Stimulated activated CD4-positive, alpha-beta T cell treated with anti-CD3 and anti-CD28 coated beads, TNF-alpha, amount 100 ng/mL, for 24 hours (primary cell): Measurements from ENCODE around the gene DUSP23.

Source experiments
- DNase-seq, 3 experiments: peaks; one replicate each; pipeline ENCODE4 v3.0.0-alpha.2; 2020; ENCODE audit warnings: low read depth in 3 of 3

The DUSP23 gene

GRCh38 chr1:159828176-159828575 is 47.4 kb downstream of the DUSP23 start:
- DNase-seq = no peak

GRCh38 chr1:159828581-159829272 is 48.0 kb downstream of the DUSP23 start:
- no peak for DNase-seq

- no peak for DNase-seq
Observed at GRCh38 chr1:159829273-159829634, 48.5 kb downstream of the DUSP23 start.

GRCh38 chr1:159829822-159830465 is 49.2 kb downstream of the DUSP23 start:
- no peak for DNase-seq

- DNase-seq = no peak
Observed at GRCh38 chr1:159830722-159831121, 50.0 kb downstream of the DUSP23 start.

GRCh38 chr1:159831412-159832141 is 50.8 kb downstream of the DUSP23 start:
- DNase-seq = no peak
